GM12872 (cell line): Measurements from ENCODE around the gene ODF2.

Experiments used
- TF ChIP-seq, protein P1 (sequence below): IDR thresholded peaks from 3 replicates; pipeline ENCODE4 v1.5.1; 2011; ENCODE audit warnings: low read depth, mild to moderate bottlenecking, low read length, moderate library complexity; ENCODE audit not compliant: insufficient read depth

The ODF2 gene

DNA sequence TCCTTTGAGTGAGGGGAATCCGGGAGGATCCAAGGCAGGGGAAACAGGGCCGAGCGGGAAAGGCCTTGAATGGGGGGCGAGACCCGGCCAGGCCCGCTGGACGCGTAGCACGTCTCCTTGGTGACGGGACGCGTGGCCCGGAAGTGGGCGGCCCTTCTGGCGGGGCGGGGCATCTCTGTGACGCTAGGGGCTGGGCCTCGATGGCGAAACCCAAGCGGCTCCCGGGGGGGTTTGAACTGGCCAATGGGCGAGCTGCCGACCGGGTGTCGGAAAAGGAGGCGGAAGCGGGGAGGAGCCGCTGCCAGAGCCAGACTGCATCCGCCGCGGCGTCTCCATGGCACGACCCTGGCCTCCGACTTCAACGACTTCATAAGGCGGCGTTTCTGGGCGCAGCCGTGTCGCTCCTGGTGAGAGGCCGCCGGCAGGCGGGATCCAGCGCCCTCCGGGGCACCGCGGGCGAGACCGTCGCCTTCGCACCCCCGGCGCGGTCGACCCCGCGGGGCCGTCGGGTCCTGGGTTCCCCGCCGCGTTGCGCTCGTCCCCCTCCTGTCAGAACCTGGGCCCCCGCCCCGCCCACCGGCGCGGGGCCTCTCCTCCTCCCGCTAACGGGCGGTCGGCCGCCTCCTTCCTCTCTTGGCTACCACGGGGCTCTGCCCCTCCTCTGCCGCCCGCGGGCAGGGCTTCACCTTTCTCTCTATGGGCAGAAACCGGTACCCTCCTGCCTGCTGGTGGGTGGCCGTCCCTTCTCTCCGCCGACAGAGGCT, at the start of gene ODF2:
ODF2 (plus strand) TSS at position 158 of the 764 bp plus-strand sequence; CDS start at position 244, 86 bp downstream.
- TF ChIP-seq, protein P1, sequence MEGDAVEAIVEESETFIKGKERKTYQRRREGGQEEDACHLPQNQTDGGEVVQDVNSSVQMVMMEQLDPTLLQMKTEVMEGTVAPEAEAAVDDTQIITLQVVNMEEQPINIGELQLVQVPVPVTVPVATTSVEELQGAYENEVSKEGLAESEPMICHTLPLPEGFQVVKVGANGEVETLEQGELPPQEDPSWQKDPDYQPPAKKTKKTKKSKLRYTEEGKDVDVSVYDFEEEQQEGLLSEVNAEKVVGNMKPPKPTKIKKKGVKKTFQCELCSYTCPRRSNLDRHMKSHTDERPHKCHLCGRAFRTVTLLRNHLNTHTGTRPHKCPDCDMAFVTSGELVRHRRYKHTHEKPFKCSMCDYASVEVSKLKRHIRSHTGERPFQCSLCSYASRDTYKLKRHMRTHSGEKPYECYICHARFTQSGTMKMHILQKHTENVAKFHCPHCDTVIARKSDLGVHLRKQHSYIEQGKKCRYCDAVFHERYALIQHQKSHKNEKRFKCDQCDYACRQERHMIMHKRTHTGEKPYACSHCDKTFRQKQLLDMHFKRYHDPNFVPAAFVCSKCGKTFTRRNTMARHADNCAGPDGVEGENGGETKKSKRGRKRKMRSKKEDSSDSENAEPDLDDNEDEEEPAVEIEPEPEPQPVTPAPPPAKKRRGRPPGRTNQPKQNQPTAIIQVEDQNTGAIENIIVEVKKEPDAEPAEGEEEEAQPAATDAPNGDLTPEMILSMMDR: no peak

DNA sequence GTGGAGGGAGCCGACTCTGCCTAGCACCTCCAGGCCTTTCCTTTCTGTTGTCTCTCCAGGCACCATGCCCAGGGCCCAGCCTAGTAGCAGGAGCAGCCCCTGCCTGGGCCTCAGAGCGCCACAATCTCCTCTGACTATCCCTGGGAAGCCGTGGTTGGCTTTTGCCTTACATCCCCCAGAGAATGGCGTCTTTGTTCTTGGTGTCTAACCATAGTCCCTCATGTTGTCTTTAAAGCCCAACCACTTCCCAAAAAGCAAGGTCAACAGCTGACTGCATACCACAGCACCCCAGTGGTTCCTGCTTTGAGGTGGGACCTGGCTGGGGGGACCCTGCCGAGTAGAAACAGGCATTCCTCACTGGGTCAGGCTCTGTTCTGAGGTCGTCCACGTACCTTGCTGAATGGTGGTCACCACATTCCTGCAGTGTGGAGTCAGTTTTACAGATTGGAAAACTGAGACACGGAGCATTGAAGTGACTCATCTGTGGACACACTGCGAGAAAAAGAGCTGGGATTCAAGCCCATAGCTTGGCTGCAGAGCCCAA, 48.9 kb upstream of the ODF2 start:
- TF ChIP-seq, protein P1: no peak

DNA sequence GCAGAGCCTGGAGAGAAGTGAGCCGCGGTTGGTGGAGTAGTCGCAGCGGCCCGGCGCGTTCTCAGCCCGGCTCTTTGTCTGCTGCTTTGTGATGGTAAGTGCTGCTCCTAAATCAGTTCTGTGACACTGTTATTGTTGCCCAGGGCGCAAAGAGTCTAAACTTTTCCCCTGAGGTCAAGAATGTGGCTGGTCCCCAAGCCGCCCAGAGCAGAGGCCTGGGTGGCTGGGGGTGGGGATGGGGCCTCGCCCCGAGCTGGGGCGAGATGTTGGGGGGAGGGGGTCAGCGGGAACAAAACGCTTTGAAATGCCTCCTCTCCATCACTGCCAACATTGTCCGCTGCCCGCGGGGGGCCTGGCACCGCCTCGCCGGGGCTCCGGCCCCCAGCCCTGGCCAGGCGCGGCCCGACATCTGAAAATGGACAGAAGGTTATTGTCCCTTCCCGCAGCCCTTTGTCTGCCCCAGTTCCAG, 46.8 kb upstream of the ODF2 start:
- TF ChIP-seq, protein P1: no peak

DNA sequence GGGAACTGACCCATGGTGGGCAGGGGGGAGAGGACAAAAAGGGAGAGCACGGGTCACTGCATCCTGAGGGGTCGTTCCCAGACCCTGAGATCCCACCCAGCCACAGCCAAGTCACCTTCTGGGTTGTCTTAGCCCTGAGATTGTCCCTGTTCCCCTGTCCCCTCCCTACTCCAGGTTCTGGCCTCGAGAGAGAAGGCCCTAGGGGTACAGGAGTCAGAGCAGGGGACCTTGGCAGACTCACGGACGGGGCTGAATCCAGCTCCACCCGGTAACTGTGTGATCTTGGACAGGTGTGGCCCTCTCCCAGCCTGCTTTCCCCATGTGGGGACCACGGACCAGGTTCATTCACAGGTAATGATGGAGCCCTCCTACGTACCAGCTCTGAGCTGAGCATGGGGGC, 46.4 kb upstream of the ODF2 start:
- TF ChIP-seq, protein P1: no peak

DNA sequence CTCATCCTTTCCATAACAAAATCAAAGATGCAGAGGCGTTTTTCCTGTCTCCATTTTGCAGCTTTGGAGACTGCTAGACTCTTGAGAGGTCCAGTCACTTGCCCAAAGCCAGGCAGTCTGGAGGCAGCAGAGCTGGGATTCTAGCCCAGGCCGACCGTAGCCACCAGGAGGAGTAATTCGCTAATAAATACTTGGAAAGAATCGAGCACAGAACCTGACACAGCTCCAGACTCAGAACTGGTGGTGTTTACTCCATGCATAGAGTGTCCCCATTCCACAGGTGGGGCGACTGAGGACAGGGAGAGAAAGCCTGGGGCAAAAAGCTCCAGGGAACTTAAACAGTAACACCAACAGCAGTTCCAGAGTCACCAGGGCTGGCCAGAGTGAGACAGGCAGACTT, 45.8 kb upstream of the ODF2 start:
- TF ChIP-seq, protein P1: no peak

DNA sequence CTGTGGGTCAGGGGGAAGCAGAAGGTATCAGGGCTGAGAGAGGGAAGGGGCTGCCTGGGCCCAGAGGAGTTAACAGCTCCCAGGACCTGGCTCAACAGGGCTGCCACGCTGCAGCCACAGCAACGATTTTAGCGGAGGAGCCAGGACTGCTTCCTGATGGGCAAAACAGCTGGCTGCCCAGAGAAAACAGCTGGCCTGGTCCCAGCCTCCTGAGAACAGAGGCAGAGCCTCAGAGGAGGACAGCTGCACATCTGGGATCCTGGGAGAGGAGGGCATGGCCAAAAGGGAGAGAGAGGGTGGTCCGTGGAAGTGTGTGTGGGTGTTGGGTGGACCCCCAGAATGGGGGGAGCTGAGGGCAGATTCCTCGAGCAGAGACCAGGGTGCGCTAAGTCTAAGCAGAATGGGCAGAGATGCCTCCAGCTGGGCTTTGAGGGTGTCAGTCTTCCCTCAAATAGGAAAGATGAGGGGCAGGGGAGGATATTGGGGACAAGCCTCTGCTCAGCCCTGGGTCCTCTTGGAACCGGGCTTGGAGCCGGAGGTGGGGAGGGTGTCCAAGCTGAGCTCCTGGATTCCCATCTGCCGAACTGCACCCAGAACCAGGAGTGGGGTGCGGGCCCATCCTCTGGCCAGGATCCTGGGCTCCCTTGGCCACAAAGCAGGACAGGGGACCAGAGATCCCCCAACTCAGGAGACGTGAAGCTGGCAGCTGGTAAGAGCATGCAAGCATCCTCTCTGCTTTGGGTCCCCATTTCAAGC, 44.3 kb upstream of the ODF2 start:
- TF ChIP-seq, protein P1: no peak

GRCh38 chr9:128412120-128412790, 43.6 kb upstream of the ODF2 start:
- TF ChIP-seq, protein P1: peak; percentile 63
